ENCODE results near the gene C2orf72. TPM values are rescaled to one million over a fixed set of nuclear protein-coding genes. Genes with fewer than 3 reads are reported as not detected.

The C2orf72 gene
- total and polyA plus RNA-seq, 2 of the 4 experiments (the other 2 are of a cell fraction) = 0.09 to 0.18 TPM

DNA sequence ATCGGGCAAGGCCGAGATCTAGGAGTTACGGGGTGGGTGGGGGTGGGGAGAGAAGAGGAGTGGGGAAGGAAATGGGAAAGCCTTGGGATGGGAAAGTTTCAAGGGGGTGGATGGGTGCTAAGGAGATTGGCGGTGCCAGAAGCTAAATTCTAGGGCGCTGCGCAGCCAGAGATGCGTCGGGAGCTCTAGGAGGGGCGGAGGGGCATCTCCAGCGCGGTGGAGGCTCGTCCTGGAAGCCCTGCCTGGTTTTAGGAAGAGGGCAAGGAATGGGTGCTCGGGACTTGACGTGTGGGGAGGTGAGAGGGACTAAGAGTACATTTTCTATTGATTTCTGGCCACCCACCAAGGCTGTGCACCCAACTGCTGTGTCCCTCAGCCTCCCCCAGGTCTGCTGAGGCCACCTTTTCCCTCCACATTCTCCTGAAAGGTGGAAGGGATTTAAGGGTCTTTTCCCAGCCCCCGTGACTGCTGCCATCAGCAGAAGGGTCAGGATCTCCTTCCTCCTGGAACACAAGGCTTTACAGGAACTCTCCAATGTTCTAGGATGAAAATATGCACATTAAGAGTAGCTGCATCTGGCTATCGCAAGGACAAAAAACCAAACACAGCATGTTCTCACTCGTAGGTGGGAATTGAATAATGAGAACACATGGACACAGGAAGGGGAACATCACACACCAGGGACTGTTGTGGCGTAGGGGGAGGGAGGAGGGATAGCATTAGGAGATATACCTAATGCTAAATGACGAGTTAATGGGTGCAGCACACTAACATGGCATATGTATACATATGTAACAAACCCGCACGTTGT, 1.4 kb downstream of the C2orf72 start:
- Histone ChIP-seq H3K14ac (replicated peaks; ENCODE audit: low read depth, low read length) (no peak overlapping the region), H2AK9ac (replicated peaks; ENCODE audit: low read depth, low read length, poor library complexity) (no peak overlapping the region), H3K18ac (ENCODE audit: low read depth, low read length) (no peak overlapping the region), H3K9me3 (ENCODE audit: control insufficient read depth, insufficient read depth, low read length) (peaks cover 3% of the 10 kb centered on the region; the same call in 1 of the 2 replicates), H3K4me2 (ENCODE audit: low read depth, low read length) (no peak overlapping the region), H3K4ac (ENCODE audit: low read depth, low read length) (no peak overlapping the region), H2BK120ac (ENCODE audit: low read depth, low read length) (no peak overlapping the region), H3K4me3 (ENCODE audit: insufficient read depth, low read depth, low read length) (no peak overlapping the region), H3K79me1 (ENCODE audit: low read depth in 1 of 2, low read length in 2 of 2) (no peaks in the 10 kb centered on the region), H3K36me3 (ENCODE audit: control insufficient read depth, insufficient read depth, low read length) (no peaks in the 10 kb centered on the region), H2AK5ac (ENCODE audit: low read depth, low read length) (no peak overlapping the region), H3K9ac (ENCODE audit: low read depth, low read length) (no peak overlapping the region), H3K23ac (ENCODE audit: low read depth, low read length) (no peak overlapping the region), H4K20me1 (ENCODE audit: insufficient read depth, low read length) (no peaks in the 10 kb centered on the region), H4K91ac (ENCODE audit: insufficient read depth, low read depth, low read length) (no peak overlapping the region), H3K56ac (ENCODE audit: extremely low read depth, insufficient read depth, low read length) (no peak overlapping the region), H3K27me3 (ENCODE audit: control insufficient read depth, insufficient read depth, low read length) (peaks cover 75% of the 10 kb centered on the region), H2BK20ac (ENCODE audit: low read depth, low read length) (no peak overlapping the region), H4K5ac (ENCODE audit: low read depth, low read length) (no peak overlapping the region), H3K9me1 (ENCODE audit: insufficient read depth, low read length) (no peaks in the 10 kb centered on the region; the same call in 1 of the 2 replicates), H2BK5ac (ENCODE audit: low read depth, low read length, poor library complexity, severe bottlenecking) (no peak overlapping the region), H3K27ac (ENCODE audit: insufficient read depth, low read length) (no peak overlapping the region), H3K4me1 (ENCODE audit: control insufficient read depth, insufficient read depth, low read length) (no peaks in the 10 kb centered on the region), H2AFZ (replicated peaks; ENCODE audit: low read length, poor library complexity) (no peak overlapping the region), H2BK15ac (ENCODE audit: low read depth, low read length) (no peak overlapping the region), H4K8ac (ENCODE audit: low read depth in 2 of 2, low read length in 2 of 2) (no peak overlapping the region)
- intact Hi-C loops (cut with micrococcal nuclease) = no loop called here
- no TSS peak for BruUV-seq (replicated peaks)
- ChIA-PET POLR2A (ENCODE audit: unreplicated experiment) (no interaction called here), CTCF (no interaction called here)
- DNase-seq (no peak), ATAC-seq (ENCODE audit: low read depth) (no peak)
- 0% methylated on average over 1 of the region's 21 CpGs; no CpG with 5 or more reads in 1 of the 2 experiments for WGBS, 2 experiments (ENCODE audit: extremely low coverage in 2 of 2, insufficient read length in 1 of 2)
- in situ Hi-C loops (cut with MboI; ENCODE audit: low sequenced_read_pairs) = no loop called here
- dilution Hi-C loops (cut with HindIII; ENCODE audit: low sequenced_read_pairs, unreplicated experiment) = no loop called here
- TF ChIP-seq CEBPB (IDR thresholded peaks at IDR 0.05; ENCODE audit: low read depth, low read length) = no peak
- TF ChIP-seq, protein P1, sequence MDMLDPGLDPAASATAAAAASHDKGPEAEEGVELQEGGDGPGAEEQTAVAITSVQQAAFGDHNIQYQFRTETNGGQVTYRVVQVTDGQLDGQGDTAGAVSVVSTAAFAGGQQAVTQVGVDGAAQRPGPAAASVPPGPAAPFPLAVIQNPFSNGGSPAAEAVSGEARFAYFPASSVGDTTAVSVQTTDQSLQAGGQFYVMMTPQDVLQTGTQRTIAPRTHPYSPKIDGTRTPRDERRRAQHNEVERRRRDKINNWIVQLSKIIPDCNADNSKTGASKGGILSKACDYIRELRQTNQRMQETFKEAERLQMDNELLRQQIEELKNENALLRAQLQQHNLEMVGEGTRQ (IDR thresholded peaks at IDR 0.05; ENCODE audit: low read depth, low read length) = no peak
- no peak for TF ChIP-seq POLR2A (IDR thresholded peaks at IDR 0.05; ENCODE audit: low read depth, low read length)
- no peak for TF ChIP-seq MAZ (IDR thresholded peaks at IDR 0.05; ENCODE audit: borderline replicate concordance, low read depth, low read length)
- TF ChIP-seq, protein P2, sequence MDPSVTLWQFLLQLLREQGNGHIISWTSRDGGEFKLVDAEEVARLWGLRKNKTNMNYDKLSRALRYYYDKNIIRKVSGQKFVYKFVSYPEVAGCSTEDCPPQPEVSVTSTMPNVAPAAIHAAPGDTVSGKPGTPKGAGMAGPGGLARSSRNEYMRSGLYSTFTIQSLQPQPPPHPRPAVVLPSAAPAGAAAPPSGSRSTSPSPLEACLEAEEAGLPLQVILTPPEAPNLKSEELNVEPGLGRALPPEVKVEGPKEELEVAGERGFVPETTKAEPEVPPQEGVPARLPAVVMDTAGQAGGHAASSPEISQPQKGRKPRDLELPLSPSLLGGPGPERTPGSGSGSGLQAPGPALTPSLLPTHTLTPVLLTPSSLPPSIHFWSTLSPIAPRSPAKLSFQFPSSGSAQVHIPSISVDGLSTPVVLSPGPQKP (IDR thresholded peaks at IDR 0.05; ENCODE audit: borderline replicate concordance, low read depth, low read length) = no peak
- TF ChIP-seq CHD1 (IDR thresholded peaks at IDR 0.05; ENCODE audit: low read depth, low read length) = no peak
- TF ChIP-seq RAD21 (IDR thresholded peaks at IDR 0.05; ENCODE audit: low read length) = no peak
- TF ChIP-seq FOS (IDR thresholded peaks at IDR 0.05; ENCODE audit: low read depth, low read length) = no peak
- TF ChIP-seq, protein P3, sequence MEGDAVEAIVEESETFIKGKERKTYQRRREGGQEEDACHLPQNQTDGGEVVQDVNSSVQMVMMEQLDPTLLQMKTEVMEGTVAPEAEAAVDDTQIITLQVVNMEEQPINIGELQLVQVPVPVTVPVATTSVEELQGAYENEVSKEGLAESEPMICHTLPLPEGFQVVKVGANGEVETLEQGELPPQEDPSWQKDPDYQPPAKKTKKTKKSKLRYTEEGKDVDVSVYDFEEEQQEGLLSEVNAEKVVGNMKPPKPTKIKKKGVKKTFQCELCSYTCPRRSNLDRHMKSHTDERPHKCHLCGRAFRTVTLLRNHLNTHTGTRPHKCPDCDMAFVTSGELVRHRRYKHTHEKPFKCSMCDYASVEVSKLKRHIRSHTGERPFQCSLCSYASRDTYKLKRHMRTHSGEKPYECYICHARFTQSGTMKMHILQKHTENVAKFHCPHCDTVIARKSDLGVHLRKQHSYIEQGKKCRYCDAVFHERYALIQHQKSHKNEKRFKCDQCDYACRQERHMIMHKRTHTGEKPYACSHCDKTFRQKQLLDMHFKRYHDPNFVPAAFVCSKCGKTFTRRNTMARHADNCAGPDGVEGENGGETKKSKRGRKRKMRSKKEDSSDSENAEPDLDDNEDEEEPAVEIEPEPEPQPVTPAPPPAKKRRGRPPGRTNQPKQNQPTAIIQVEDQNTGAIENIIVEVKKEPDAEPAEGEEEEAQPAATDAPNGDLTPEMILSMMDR (conservative IDR thresholded peaks at IDR 0.05; ENCODE audit: low read depth, low read length) = no peak
- no peak for TF ChIP-seq SMC3 (IDR thresholded peaks at IDR 0.05; ENCODE audit: low read depth, low read length)
- TF ChIP-seq BHLHE40 (IDR thresholded peaks at IDR 0.05; ENCODE audit: low read depth, low read length) = no peak
- TF ChIP-seq MXI1 (IDR thresholded peaks at IDR 0.05; ENCODE audit: borderline replicate concordance, low read depth, low read length) = no peak
- TF ChIP-seq MAFK (IDR thresholded peaks at IDR 0.05; ENCODE audit: low read depth, low read length) = no peak
- no peak for TF ChIP-seq RCOR1 (IDR thresholded peaks at IDR 0.05; ENCODE audit: insufficient replicate concordance, low read length)
- TF ChIP-seq RFX5 (IDR thresholded peaks at IDR 0.05; ENCODE audit: low read depth, low read length) = no peak

All from IMR-90 (cell line).